ENCODE results near the gene TLX1.

TLX1 gene

DNA sequence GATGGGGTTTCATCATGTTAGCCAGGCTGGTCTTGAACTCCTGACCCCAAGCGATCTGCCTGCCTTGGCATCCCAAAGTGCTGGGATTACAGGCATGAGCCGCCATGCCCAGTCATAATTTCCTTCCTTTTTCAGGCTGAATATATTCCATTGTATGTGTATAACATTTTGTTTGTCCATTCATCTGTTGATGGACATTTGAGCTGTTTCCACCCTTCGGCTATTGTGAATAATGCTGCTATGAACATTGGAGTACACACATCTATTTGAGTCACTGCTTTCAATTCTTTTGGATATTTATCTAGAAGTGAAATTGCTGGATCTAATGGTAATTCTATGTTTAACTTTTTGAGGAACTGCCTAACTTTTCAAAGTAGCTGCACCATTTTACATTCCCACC is 34.6 kb downstream of the TLX1 start:
- no peaks in the 10 kb centered on the region for H3K9me2 ChIP-seq (replicated peaks; ENCODE audit: insufficient read depth, low read length)
- H3K4me2 ChIP-seq (ENCODE audit: low read depth, low read length) = no peak overlapping the region
- H2AFZ ChIP-seq (ENCODE audit: low read length) = no peak overlapping the region
- no peak overlapping the region for H3K4me3 ChIP-seq (ENCODE audit: low read length)
- H3K27me3 ChIP-seq (replicated peaks; ENCODE audit: insufficient read depth, low read length) = no peaks in the 10 kb centered on the region
- no peaks in the 10 kb centered on the region for H3K4me1 ChIP-seq (ENCODE audit: low read length)
- H3K9ac ChIP-seq (ENCODE audit: low read length) = no peak overlapping the region
- no peaks in the 10 kb centered on the region for H3K79me2 ChIP-seq (ENCODE audit: low read length)
- TF ChIP-seq EZH2phosphoT487 (IDR thresholded peaks at IDR 0.05; ENCODE audit: low read length) = no peak
- H3K9me3 ChIP-seq (replicated peaks; ENCODE audit: insufficient read depth, low read length) = no peaks in the 10 kb centered on the region
- H3K36me3 ChIP-seq (replicated peaks; ENCODE audit: insufficient read depth, low read length) = no peaks in the 10 kb centered on the region
- H3K27ac ChIP-seq (ENCODE audit: low read length) = no peak overlapping the region
- H4K20me1 ChIP-seq (ENCODE audit: insufficient read depth, low read length) = no peaks in the 10 kb centered on the region
- H3F3A ChIP-seq (ENCODE audit: insufficient read depth, low read length) = no peaks in the 10 kb centered on the region
- no peak for DNase-seq

DNA sequence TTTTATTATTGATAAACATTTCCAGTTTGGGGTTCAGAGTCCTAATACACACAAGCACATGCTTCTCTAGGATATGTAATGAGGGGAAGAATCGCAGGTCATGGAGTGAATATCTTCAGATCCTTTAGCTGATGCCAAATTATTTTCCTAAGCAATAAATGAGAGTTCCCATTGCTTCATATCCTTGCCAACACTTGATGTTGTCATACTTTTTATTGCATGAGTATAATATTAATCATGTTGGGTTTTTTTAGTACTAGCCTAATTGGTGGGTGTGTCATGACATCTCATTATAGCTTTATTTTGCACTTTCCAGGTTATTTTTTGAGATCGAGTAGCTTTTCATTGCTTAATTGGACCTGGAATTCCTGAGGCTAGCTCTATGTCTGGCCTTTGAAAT is 35.3 kb downstream of the TLX1 start:
- H3K36me3 ChIP-seq (replicated peaks; ENCODE audit: insufficient read depth, low read length) = no peaks in the 10 kb centered on the region
- H3K27ac ChIP-seq (ENCODE audit: low read length) = no peak overlapping the region
- H2AFZ ChIP-seq (ENCODE audit: low read length) = no peak overlapping the region
- H4K20me1 ChIP-seq (ENCODE audit: insufficient read depth, low read length) = no peaks in the 10 kb centered on the region
- H3F3A ChIP-seq (ENCODE audit: insufficient read depth, low read length) = no peaks in the 10 kb centered on the region
- H3K9me2 ChIP-seq (replicated peaks; ENCODE audit: insufficient read depth, low read length) = no peaks in the 10 kb centered on the region
- H3K4me1 ChIP-seq (ENCODE audit: low read length) = no peaks in the 10 kb centered on the region
- H3K9me3 ChIP-seq (replicated peaks; ENCODE audit: insufficient read depth, low read length) = no peaks in the 10 kb centered on the region
- no peak overlapping the region for H3K9ac ChIP-seq (ENCODE audit: low read length)
- TF ChIP-seq EZH2 (optimal IDR thresholded peaks at IDR 0.05; ENCODE audit: low read depth, low read length) = no peak
- TF ChIP-seq, protein P1, sequence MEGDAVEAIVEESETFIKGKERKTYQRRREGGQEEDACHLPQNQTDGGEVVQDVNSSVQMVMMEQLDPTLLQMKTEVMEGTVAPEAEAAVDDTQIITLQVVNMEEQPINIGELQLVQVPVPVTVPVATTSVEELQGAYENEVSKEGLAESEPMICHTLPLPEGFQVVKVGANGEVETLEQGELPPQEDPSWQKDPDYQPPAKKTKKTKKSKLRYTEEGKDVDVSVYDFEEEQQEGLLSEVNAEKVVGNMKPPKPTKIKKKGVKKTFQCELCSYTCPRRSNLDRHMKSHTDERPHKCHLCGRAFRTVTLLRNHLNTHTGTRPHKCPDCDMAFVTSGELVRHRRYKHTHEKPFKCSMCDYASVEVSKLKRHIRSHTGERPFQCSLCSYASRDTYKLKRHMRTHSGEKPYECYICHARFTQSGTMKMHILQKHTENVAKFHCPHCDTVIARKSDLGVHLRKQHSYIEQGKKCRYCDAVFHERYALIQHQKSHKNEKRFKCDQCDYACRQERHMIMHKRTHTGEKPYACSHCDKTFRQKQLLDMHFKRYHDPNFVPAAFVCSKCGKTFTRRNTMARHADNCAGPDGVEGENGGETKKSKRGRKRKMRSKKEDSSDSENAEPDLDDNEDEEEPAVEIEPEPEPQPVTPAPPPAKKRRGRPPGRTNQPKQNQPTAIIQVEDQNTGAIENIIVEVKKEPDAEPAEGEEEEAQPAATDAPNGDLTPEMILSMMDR (IDR thresholded peaks at IDR 0.05; ENCODE audit: low read length) = no peak
- TF ChIP-seq EZH2phosphoT487 (IDR thresholded peaks at IDR 0.05; ENCODE audit: low read length) = no peak
- no peak for DNase-seq
- no peaks in the 10 kb centered on the region for H3K79me2 ChIP-seq (ENCODE audit: low read length)
- H3K4me3 ChIP-seq (ENCODE audit: low read length) = no peak overlapping the region
- no peak overlapping the region for H3K4me2 ChIP-seq (ENCODE audit: low read depth, low read length)
- H3K27me3 ChIP-seq (replicated peaks; ENCODE audit: insufficient read depth, low read length) = no peaks in the 10 kb centered on the region

DNA sequence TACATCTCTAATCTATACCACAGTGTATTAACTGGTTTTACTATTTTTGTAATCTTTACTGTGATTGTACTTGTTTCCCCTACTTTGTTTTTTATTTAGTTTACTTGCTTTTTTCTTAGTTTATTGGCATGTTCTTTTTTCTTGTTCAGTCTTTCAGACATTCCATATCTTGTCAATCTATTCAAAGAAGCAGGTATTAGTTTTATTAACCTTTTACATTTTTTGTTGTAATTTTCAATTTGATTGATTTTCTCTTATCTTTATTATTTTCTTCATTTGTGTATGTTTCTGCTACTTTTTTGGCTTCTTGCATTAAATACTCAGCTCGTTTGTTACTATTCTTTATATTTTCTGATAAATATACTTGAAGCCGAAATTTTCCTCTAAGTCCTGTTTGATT is 41.6 kb downstream of the TLX1 start:
- H3K9me3 ChIP-seq (replicated peaks; ENCODE audit: insufficient read depth, low read length) = no peaks in the 10 kb centered on the region
- no peaks in the 10 kb centered on the region for H3K27me3 ChIP-seq (replicated peaks; ENCODE audit: insufficient read depth, low read length)
- H4K20me1 ChIP-seq (ENCODE audit: insufficient read depth, low read length) = no peaks in the 10 kb centered on the region
- TF ChIP-seq, protein P1 (IDR thresholded peaks at IDR 0.05; ENCODE audit: low read length) = no peak
- TF ChIP-seq EZH2 (optimal IDR thresholded peaks at IDR 0.05; ENCODE audit: low read depth, low read length) (no peak), EZH2phosphoT487 (IDR thresholded peaks at IDR 0.05; ENCODE audit: low read length) (no peak)
- peaks cover 8% of the 10 kb centered on the region for H3K4me1 ChIP-seq (ENCODE audit: low read length)
- no peaks in the 10 kb centered on the region for H3K36me3 ChIP-seq (replicated peaks; ENCODE audit: insufficient read depth, low read length)
- H3K4me2 ChIP-seq (ENCODE audit: low read depth, low read length) = no peak overlapping the region
- H3K4me3 ChIP-seq (ENCODE audit: low read length) = no peak overlapping the region
- H3K79me2 ChIP-seq (ENCODE audit: low read length) = no peaks in the 10 kb centered on the region
- H3K9ac ChIP-seq (ENCODE audit: low read length) = no peak overlapping the region
- H2AFZ ChIP-seq (ENCODE audit: low read length) = no peak overlapping the region
- H3K9me2 ChIP-seq (replicated peaks; ENCODE audit: insufficient read depth, low read length) = no peaks in the 10 kb centered on the region
- H3F3A ChIP-seq (ENCODE audit: insufficient read depth, low read length) = no peaks in the 10 kb centered on the region
- no peak overlapping the region for H3K27ac ChIP-seq (ENCODE audit: low read length)
- no peak for DNase-seq

DNA sequence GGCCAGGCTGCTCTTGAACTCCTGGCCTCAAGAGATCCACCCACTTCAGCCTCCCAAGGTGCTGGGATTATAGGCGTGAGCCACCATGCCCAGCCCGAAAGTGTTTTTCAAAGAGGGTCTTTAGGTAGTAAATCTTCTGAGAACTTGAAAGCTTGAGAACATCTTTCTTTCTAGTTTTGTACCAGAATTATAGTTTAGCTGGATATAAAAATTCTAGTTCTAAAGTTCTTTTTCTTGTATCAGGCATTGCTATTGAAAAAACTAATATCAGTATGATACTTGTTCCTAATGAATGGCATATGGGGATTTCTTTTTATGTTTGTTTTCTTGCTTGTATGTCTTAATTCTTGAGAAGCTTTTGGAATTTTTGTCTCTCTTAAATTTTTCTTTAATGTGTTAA is 43.2 kb downstream of the TLX1 start:
- H3K27ac ChIP-seq (ENCODE audit: low read length) = no peak overlapping the region
- no peaks in the 10 kb centered on the region for H3K27me3 ChIP-seq (replicated peaks; ENCODE audit: insufficient read depth, low read length)
- no peak overlapping the region for H2AFZ ChIP-seq (ENCODE audit: low read length)
- H3K4me3 ChIP-seq (ENCODE audit: low read length) = no peak overlapping the region
- no peaks in the 10 kb centered on the region for H3F3A ChIP-seq (ENCODE audit: insufficient read depth, low read length)
- no peaks in the 10 kb centered on the region for H4K20me1 ChIP-seq (ENCODE audit: insufficient read depth, low read length)
- no peaks in the 10 kb centered on the region for H3K36me3 ChIP-seq (replicated peaks; ENCODE audit: insufficient read depth, low read length)
- H3K9ac ChIP-seq (ENCODE audit: low read length) = no peak overlapping the region
- peaks cover 8% of the 10 kb centered on the region for H3K4me1 ChIP-seq (ENCODE audit: low read length)
- H3K79me2 ChIP-seq (ENCODE audit: low read length) = no peaks in the 10 kb centered on the region
- DNase-seq = no peak
- no peaks in the 10 kb centered on the region for H3K9me3 ChIP-seq (replicated peaks; ENCODE audit: insufficient read depth, low read length)
- TF ChIP-seq EZH2 (optimal IDR thresholded peaks at IDR 0.05; ENCODE audit: low read depth, low read length) (no peak), EZH2phosphoT487 (IDR thresholded peaks at IDR 0.05; ENCODE audit: low read length) (no peak)
- TF ChIP-seq, protein P1 (IDR thresholded peaks at IDR 0.05; ENCODE audit: low read length) = no peak
- H3K4me2 ChIP-seq (ENCODE audit: low read depth, low read length) = no peak overlapping the region
- H3K9me2 ChIP-seq (replicated peaks; ENCODE audit: insufficient read depth, low read length) = no peaks in the 10 kb centered on the region
